Fibroblast of upper back skin (primary cell): ENCODE results near the gene LHFPL6.

ENCODE experiments used
- DNase-seq: peaks from one replicate; pipeline ENCODE4 v3.0.0-alpha.2; 2013

Gene LHFPL6

DNA sequence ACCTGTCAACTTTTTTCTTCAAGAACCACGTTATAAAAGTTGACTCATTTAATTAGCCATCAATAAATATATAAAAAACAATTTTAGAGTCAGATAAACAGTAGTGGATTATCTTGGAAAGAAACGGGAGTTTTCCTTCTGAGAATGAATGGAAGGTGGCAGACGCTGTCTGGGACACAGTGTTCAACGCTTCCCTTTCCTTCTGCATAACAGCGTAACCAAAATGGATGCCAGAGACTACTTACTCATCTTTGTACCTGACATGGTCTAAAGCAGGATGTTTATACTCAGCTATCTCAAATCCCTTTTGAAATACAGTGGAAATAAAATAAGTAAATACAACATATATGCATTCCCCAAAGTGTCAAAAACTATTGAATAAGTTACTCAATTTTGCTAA, 195.2 kb downstream of the LHFPL6 start:
- no peak for DNase-seq

- DNase-seq = no peak
Observed at GRCh38 chr13:39407138-39407537, 195.9 kb downstream of the LHFPL6 start.

DNA sequence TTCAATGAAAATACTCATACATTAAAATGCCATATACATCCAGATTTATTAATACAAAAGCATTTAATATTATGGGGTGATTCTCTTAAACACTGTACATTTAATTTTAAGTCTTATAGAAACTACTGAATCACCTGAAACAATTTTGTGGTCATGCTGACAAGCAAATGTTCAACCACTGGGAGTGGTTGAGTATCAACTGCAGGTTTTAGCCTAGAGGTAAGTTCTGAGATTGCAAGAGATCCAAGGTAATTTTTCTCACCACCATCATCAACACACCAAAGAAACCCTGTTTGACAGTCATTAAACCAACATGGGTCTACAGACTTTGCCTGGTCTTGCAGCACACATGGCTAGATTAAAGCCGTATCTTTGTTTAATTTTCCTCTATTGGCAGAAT, 196.3 kb downstream of the LHFPL6 start:
- no peak for DNase-seq

GRCh38 chr13:39405596-39406205, 197.3 kb downstream of the LHFPL6 start:
- DNase-seq = no peak

DNA sequence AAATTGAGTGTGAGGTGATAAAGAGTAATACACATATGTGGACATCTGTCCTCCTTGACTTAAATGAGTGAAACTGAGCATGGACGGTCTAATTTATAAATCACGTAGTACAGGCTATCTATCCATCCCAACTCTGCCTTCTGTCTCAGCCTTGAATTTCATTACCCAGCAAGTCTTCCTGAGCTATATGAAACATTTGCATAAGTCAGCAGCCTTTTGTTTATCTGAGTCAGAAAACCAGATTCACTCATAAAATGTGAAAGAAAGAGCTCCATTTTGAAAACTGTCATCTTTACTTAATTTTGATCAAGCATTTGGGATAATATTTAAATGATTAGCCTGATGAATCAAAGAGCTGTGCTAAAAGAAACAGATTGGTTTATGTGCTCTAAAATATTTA, 197.9 kb downstream of the LHFPL6 start:
- no peak for DNase-seq

DNA sequence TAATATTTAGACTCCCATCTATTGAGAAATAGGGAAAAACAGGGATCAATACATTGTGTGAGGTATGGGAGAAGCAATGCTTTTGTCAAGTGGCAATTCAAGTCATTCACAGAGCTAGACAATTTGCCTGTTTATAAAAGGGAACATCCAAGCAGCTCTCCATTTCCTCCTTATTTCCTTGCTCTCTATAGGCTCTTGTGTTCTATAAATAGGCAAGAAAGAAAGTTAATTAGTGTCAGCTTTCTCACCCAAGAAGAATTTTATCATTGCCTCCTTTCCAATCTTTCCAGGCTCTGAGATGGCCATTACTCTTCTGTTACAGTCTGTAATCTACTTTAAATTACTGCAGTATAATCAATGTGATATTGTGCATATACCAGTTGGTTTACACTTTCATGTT, 199.9 kb downstream of the LHFPL6 start:
- DNase-seq = no peak

- no peak for DNase-seq
Observed at GRCh38 chr13:39402221-39402970, 200.6 kb downstream of the LHFPL6 start.

DNA sequence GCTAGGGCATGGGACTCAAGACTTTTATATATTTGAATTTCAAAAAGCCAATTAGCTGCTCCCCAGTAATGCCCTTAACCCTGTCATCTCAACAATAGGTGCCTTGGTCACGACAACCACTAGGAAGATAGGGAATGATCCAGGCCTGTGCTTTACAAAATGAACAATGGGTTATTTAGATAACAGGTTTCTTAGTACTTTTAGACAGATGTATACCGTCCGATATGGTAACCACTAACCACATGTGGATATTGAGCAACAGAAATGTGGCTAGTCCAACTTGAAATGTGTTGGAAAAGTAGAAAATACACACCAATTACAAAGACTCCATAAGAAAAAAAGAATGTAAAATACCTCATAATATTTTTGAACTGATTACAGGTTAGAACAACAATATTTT, 201.2 kb downstream of the LHFPL6 start:
- no peak for DNase-seq

DNA sequence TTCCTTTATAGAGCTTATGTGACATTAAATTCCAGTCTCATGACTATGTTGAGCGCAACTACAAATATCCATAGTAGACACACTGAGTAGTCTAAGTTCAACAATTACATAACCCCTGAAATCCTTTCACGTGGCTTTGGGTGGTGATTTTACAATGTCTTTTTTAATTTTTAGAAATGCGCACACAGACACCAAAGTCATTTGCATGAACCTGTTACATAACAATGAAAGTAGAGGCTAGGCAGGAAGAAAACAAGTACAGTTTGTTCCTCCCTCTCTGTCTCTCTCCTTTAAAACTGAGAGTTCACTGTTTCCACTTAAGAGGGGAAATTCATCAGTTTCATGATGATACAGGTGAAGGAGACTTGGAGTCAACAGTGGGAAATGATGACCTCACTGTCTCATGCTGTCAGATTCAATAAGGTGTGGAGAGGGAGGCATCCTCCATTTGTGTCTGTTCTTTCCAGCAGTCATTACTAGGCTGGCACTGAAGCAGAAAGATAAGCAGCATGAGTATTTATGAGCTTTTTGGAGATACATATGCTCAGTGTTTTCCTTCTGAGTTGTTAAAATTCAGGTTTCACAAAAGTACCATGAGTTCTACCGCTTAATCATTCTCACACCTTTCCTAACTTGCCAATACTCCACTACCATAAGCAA, 201.8 kb downstream of the LHFPL6 start:
- no peak for DNase-seq

GRCh38 chr13:39399102-39399501, 203.9 kb downstream of the LHFPL6 start:
- DNase-seq = no peak

GRCh38 chr13:39397896-39398265, 205.1 kb downstream of the LHFPL6 start:
- DNase-seq = no peak

- DNase-seq = no peak
Observed at GRCh38 chr13:39397226-39397895, 205.6 kb downstream of the LHFPL6 start.

GRCh38 chr13:39394796-39395678, 208.0 kb downstream of the LHFPL6 start:
- DNase-seq = no peak

GRCh38 chr13:39391761-39392160, 211.2 kb downstream of the LHFPL6 start:
- DNase-seq = no peak

GRCh38 chr13:39389013-39389412, 214.0 kb downstream of the LHFPL6 start:
- DNase-seq = no peak

GRCh38 chr13:39385621-39386231, 217.3 kb downstream of the LHFPL6 start:
- no peak for DNase-seq

- DNase-seq = no peak
Observed at GRCh38 chr13:39385154-39385553, 217.8 kb downstream of the LHFPL6 start.

- no peak for DNase-seq
Observed at GRCh38 chr13:39381456-39381855, 221.5 kb downstream of the LHFPL6 start.

DNA sequence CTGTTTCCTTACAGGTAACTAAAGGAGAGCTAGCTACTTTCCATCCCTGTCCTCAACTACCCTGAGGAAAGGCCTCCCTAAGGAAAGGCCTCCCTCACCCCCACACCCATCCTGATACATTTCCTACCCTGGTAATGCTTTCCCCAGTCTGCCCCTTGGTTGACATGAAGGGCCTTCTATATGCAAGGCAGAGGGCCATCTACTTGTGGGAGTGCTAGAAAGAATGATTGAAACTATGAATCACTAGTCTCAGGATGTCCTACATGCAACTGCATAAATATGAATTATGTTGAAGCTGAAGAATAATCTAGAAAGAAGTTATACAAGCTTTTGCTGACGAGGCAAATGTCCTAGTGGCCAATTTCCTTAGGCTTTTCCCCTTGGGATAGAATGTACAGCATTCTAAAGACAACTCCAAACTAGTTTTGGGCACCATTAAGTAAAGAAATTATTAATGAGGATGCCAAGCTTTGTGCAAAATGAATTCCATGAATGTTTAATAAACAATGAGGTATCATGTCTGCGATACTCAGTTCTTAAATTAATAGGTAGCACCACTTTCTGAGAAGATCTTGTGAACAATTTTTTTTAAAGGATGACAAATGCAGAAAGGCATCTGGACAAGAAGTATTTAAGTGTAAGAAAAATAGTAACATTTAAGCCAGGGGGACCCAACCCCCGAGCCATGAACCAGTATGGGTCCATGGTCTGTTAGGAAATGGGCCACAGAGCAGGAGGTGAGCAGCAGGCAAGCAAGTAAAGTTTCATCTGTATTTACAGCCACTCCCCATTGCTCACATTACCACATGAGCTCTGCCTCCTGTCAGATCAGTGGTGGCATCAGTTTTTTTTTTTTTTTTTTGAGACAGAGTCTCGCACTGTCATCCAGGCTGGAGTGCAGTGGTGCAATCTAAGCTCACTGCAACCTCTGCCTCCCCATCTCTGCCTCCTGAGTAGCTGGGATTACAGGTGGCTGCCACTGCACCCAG, 223.0 kb downstream of the LHFPL6 start:
- DNase-seq = peak; percentile 24

- DNase-seq = no peak
Observed at GRCh38 chr13:39379118-39379517, 223.9 kb downstream of the LHFPL6 start.

GRCh38 chr13:39378306-39378705, 224.7 kb downstream of the LHFPL6 start:
- DNase-seq = no peak
